ENCODE results near the gene PRKCE. TPM values are rescaled to one million over a fixed set of nuclear protein-coding genes. Genes with fewer than 3 reads are reported as not detected.

PRKCE gene
- total and polyA plus RNA-seq, 3 experiments from 2014 or later, result 3.1 to 9.6 (median 7.9) TPM

- no peak overlapping the region for H3K4me3 ChIP-seq (ENCODE audit: low read length)
- H3K36me3 Mint-ChIP-seq, result peaks cover 3 to 31% (median 19%) of the 10 kb centered on the region in 3 donors
- no peak overlapping the region for H3K27ac ChIP-seq (ENCODE audit: low read depth, low read length)
- H3K4me1 ChIP-seq (ENCODE audit: insufficient read depth, low read length), result no peaks in the 10 kb centered on the region
- H3K27me3 ChIP-seq (ENCODE audit: insufficient read depth, low read length, poor library complexity, severe bottlenecking), result no peaks in the 10 kb centered on the region
- ChIA-PET CTCF (no interaction called here), POLR2A (no interaction called here)
- H3K9me3 ChIP-seq (ENCODE audit: low read length), result no peaks in the 10 kb centered on the region
- no peak overlapping the region for H3K27ac Mint-ChIP-seq
- no peak for DNase-seq
- H3K27me3 Mint-ChIP-seq, result no peaks in the 10 kb centered on the region
- no peak overlapping the region for H3K4me3 Mint-ChIP-seq
- peaks cover 0 to 8% (median 4%) of the 10 kb centered on the region in 3 donors for H3K4me1 Mint-ChIP-seq
- peaks cover 0 to 10% (median 0%) of the 10 kb centered on the region in 5 donors for H3K9me3 Mint-ChIP-seq
- H3K36me3 ChIP-seq (ENCODE audit: insufficient read depth, low read length), result no peaks in the 10 kb centered on the region
These were observed 57.7 kb downstream of the PRKCE start for GRCh38 chr2:45709137-45709536.

DNA sequence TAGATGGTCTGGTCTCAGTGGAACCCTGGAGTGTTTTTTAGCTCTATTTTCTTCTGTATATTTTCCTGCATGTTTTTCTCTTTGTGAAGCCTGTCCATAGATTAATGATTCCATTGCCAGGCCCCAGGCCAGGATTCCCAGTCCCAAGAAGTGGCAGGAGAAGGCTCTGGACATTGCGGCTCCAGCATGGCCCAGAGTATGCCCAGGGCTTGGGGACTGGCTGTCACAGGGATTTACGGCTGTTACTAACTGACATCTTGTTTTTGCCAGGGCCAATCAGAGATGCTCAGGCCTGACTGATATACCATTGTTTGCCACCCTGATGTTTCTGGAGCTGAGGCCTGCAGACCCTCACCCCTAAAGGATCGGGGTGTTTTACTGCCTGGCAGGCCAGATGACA is 59.0 kb downstream of the PRKCE start:
- no peak for DNase-seq
- Mint-ChIP-seq H3K9me3 (peaks cover 0 to 10% (median 0%) of the 10 kb centered on the region in 5 donors), H3K27me3 (peaks cover 0 to 3% of the 10 kb centered on the region in 2 donors), H3K4me1 (peaks cover 0 to 8% (median 4%) of the 10 kb centered on the region in 3 donors), H3K27ac (no peak overlapping the region), H3K4me3 (no peak overlapping the region), H3K36me3 (peaks cover 3 to 28% (median 19%) of the 10 kb centered on the region in 3 donors)
- Histone ChIP-seq H3K9me3 (ENCODE audit: low read length) (no peaks in the 10 kb centered on the region), H3K27me3 (ENCODE audit: insufficient read depth, low read length, poor library complexity, severe bottlenecking) (no peaks in the 10 kb centered on the region), H3K36me3 (ENCODE audit: insufficient read depth, low read length) (no peaks in the 10 kb centered on the region), H3K4me1 (ENCODE audit: insufficient read depth, low read length) (no peaks in the 10 kb centered on the region), H3K4me3 (ENCODE audit: low read length) (no peak overlapping the region), H3K27ac (ENCODE audit: low read depth, low read length) (no peak overlapping the region)
- POLR2A ChIA-PET, result no interaction called here
- CTCF ChIA-PET, result interaction anchor here (1.1 kb wide), 1 partner anchor 8 kb away, joined by 3 read pairs; no protein-coding TSS in a partner anchor

- DNase-seq, result no peak
- Mint-ChIP-seq H3K27ac (no peak overlapping the region), H3K4me3 (no peak overlapping the region), H3K27me3 (peaks cover 0 to 3% of the 10 kb centered on the region in 2 donors), H3K9me3 (peaks cover 0 to 10% (median 0%) of the 10 kb centered on the region in 5 donors), H3K4me1 (peaks cover 0 to 8% (median 2%) of the 10 kb centered on the region in 3 donors), H3K36me3 (peaks cover 3 to 34% (median 19%) of the 10 kb centered on the region in 3 donors)
- Histone ChIP-seq H3K4me3 (ENCODE audit: low read length) (no peak overlapping the region), H3K4me1 (ENCODE audit: insufficient read depth, low read length) (no peaks in the 10 kb centered on the region), H3K27ac (ENCODE audit: low read depth, low read length) (no peak overlapping the region), H3K9me3 (ENCODE audit: low read length) (no peaks in the 10 kb centered on the region), H3K36me3 (ENCODE audit: insufficient read depth, low read length) (no peaks in the 10 kb centered on the region), H3K27me3 (ENCODE audit: insufficient read depth, low read length, poor library complexity, severe bottlenecking) (no peaks in the 10 kb centered on the region)
- CTCF ChIA-PET, result interaction anchor here (1.1 kb wide), 1 partner anchor 9 kb away, joined by 3 read pairs; no protein-coding TSS in a partner anchor
- POLR2A ChIA-PET, result no interaction called here
These were observed 59.7 kb downstream of the PRKCE start for GRCh38 chr2:45711224-45711623.

- Mint-ChIP-seq H3K4me1 (peaks cover 0 to 8% (median 2%) of the 10 kb centered on the region in 3 donors), H3K27ac (peak overlapping the region in 1 of 8 donors; percentile 6), H3K36me3 (peaks cover 0 to 24% (median 13%) of the 10 kb centered on the region in 3 donors), H3K27me3 (peaks cover 0 to 3% of the 10 kb centered on the region in 2 donors), H3K4me3 (no peak overlapping the region), H3K9me3 (peaks cover 0 to 10% (median 0%) of the 10 kb centered on the region in 5 donors)
- no peaks in the 10 kb centered on the region for H3K27me3 ChIP-seq (ENCODE audit: insufficient read depth, low read length, poor library complexity, severe bottlenecking)
- no peaks in the 10 kb centered on the region for H3K4me1 ChIP-seq (ENCODE audit: insufficient read depth, low read length)
- no peaks in the 10 kb centered on the region for H3K9me3 ChIP-seq (ENCODE audit: low read length)
- POLR2A ChIA-PET, result no interaction called here
- H3K36me3 ChIP-seq (ENCODE audit: insufficient read depth, low read length), result no peaks in the 10 kb centered on the region
- H3K27ac ChIP-seq (ENCODE audit: low read depth, low read length), result no peak overlapping the region
- CTCF ChIA-PET, result interaction anchor here (0.7 kb wide), 1 partner anchor 648 kb away, joined by 4 read pairs; no protein-coding TSS in a partner anchor
- H3K4me3 ChIP-seq (ENCODE audit: low read length), result no peak overlapping the region
- DNase-seq, result no peak
These were observed 61.1 kb downstream of the PRKCE start for GRCh38 chr2:45712570-45712969.

DNA sequence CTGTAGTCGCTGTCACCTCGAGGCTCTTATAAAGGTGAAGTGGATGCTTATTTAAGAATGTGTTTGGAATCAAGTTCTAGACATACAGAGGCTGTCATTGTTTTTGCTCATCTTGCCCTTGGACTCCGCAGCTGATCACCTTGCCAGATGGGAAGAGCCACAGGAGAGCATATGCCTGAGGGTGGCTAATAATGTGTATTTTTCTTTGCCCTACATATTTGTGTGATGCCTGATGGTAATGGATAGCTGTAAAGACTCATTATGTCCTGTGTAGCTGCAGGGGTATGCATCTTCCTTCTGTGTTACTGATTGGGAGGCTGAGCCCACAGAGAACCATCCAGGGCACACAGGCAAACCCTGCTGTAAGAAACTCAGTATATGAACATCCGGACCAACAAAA is 61.7 kb downstream of the PRKCE start:
- no peak overlapping the region for H3K4me3 Mint-ChIP-seq
- peaks cover 0 to 3% of the 10 kb centered on the region in 2 donors for H3K27me3 Mint-ChIP-seq
- H3K27ac ChIP-seq (ENCODE audit: low read depth, low read length), result no peak overlapping the region
- no peaks in the 10 kb centered on the region for H3K27me3 ChIP-seq (ENCODE audit: insufficient read depth, low read length, poor library complexity, severe bottlenecking)
- no peaks in the 10 kb centered on the region for H3K4me1 ChIP-seq (ENCODE audit: insufficient read depth, low read length)
- ChIA-PET POLR2A (no interaction called here), CTCF (no interaction called here)
- no peak for DNase-seq
- H3K36me3 Mint-ChIP-seq, result peaks cover 0 to 18% (median 8%) of the 10 kb centered on the region in 3 donors
- peaks cover 0 to 8% (median 2%) of the 10 kb centered on the region in 3 donors for H3K4me1 Mint-ChIP-seq
- H3K36me3 ChIP-seq (ENCODE audit: insufficient read depth, low read length), result no peaks in the 10 kb centered on the region
- H3K9me3 Mint-ChIP-seq, result peaks cover 0 to 6% (median 0%) of the 10 kb centered on the region in 5 donors
- no peaks in the 10 kb centered on the region for H3K9me3 ChIP-seq (ENCODE audit: low read length)
- no peak overlapping the region for H3K27ac Mint-ChIP-seq
- H3K4me3 ChIP-seq (ENCODE audit: low read length), result no peak overlapping the region

DNA sequence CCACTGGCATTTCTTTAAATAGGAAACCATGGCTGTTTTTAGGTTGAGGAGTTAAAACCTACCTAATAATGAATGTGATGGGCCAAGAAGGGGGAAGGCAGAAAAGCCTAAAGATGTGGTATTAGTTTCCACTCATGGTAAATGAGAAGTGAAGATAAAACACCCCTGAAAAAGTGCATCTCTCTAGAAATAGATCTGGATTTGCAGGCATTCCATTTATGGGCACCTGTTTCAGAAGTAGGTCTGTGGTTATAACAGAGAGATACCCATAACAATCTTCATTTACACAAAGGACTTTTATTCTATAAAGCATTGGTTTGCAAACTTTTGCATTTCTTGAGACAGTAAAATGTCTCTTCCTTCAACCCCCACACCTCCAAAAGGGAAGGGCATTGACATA is 62.1 kb downstream of the PRKCE start:
- ChIA-PET POLR2A (no interaction called here), CTCF (no interaction called here)
- Mint-ChIP-seq H3K36me3 (peaks cover 0 to 14% (median 3%) of the 10 kb centered on the region in 3 donors), H3K27me3 (peaks cover 0 to 3% of the 10 kb centered on the region in 2 donors), H3K4me3 (no peak overlapping the region), H3K27ac (no peak overlapping the region), H3K9me3 (peaks cover 0 to 2% (median 0%) of the 10 kb centered on the region in 5 donors), H3K4me1 (peaks cover 0 to 8% (median 2%) of the 10 kb centered on the region in 3 donors)
- H3K4me1 ChIP-seq (ENCODE audit: insufficient read depth, low read length), result no peaks in the 10 kb centered on the region
- no peaks in the 10 kb centered on the region for H3K36me3 ChIP-seq (ENCODE audit: insufficient read depth, low read length)
- no peaks in the 10 kb centered on the region for H3K27me3 ChIP-seq (ENCODE audit: insufficient read depth, low read length, poor library complexity, severe bottlenecking)
- H3K4me3 ChIP-seq (ENCODE audit: low read length), result no peak overlapping the region
- no peak overlapping the region for H3K27ac ChIP-seq (ENCODE audit: low read depth, low read length)
- H3K9me3 ChIP-seq (ENCODE audit: low read length), result no peaks in the 10 kb centered on the region
- DNase-seq, result no peak

- Mint-ChIP-seq H3K27me3 (peaks cover 0 to 3% of the 10 kb centered on the region in 2 donors), H3K36me3 (peaks cover 0 to 11% (median 2%) of the 10 kb centered on the region in 3 donors), H3K9me3 (no peaks in the 10 kb centered on the region), H3K27ac (peak overlapping the region in 1 of 8 donors; percentile 62), H3K4me1 (peaks cover 0 to 8% (median 2%) of the 10 kb centered on the region in 3 donors), H3K4me3 (no peak overlapping the region)
- CTCF ChIA-PET, result no interaction called here
- no peak for DNase-seq
- H3K9me3 ChIP-seq (ENCODE audit: low read length), result no peaks in the 10 kb centered on the region
- no peaks in the 10 kb centered on the region for H3K27me3 ChIP-seq (ENCODE audit: insufficient read depth, low read length, poor library complexity, severe bottlenecking)
- POLR2A ChIA-PET, result no interaction called here
- H3K27ac ChIP-seq (ENCODE audit: low read depth, low read length), result no peak overlapping the region
- H3K4me1 ChIP-seq (ENCODE audit: insufficient read depth, low read length), result no peaks in the 10 kb centered on the region
- H3K4me3 ChIP-seq (ENCODE audit: low read length), result no peak overlapping the region
- no peaks in the 10 kb centered on the region for H3K36me3 ChIP-seq (ENCODE audit: insufficient read depth, low read length)
These were observed 63.2 kb downstream of the PRKCE start for GRCh38 chr2:45714679-45715078.

GRCh38 chr2:45715601-45716379 is 64.3 kb downstream of the PRKCE start:
- no peaks in the 10 kb centered on the region for H3K9me3 ChIP-seq (ENCODE audit: low read length)
- CTCF ChIA-PET, result no interaction called here
- peaks cover 0 to 11% (median 0%) of the 10 kb centered on the region in 3 donors for H3K36me3 Mint-ChIP-seq
- POLR2A ChIA-PET, result no interaction called here
- H3K27ac ChIP-seq (ENCODE audit: low read depth, low read length), result no peak overlapping the region
- peaks cover 0 to 8% (median 0%) of the 10 kb centered on the region in 3 donors for H3K4me1 Mint-ChIP-seq
- no peaks in the 10 kb centered on the region for H3K4me1 ChIP-seq (ENCODE audit: insufficient read depth, low read length)
- H3K36me3 ChIP-seq (ENCODE audit: insufficient read depth, low read length), result no peaks in the 10 kb centered on the region
- no peak overlapping the region for H3K4me3 Mint-ChIP-seq
- no peak overlapping the region for H3K27ac Mint-ChIP-seq
- no peaks in the 10 kb centered on the region for H3K27me3 ChIP-seq (ENCODE audit: insufficient read depth, low read length, poor library complexity, severe bottlenecking)
- no peaks in the 10 kb centered on the region for H3K9me3 Mint-ChIP-seq
- no peak for DNase-seq
- peaks cover 0 to 3% of the 10 kb centered on the region in 2 donors for H3K27me3 Mint-ChIP-seq
- H3K4me3 ChIP-seq (ENCODE audit: low read length), result no peak overlapping the region
